Measurements from ENCODE around the gene CBLIF. TPM values are rescaled to one million over a fixed set of nuclear protein-coding genes. Genes with fewer than 3 reads are reported as not detected.

Gene CBLIF
- total and polyA plus RNA-seq, 2 of the 13 experiments (the other 11 are each of a cell fraction or from before 2014, with no cell fraction given): not detected

DNA sequence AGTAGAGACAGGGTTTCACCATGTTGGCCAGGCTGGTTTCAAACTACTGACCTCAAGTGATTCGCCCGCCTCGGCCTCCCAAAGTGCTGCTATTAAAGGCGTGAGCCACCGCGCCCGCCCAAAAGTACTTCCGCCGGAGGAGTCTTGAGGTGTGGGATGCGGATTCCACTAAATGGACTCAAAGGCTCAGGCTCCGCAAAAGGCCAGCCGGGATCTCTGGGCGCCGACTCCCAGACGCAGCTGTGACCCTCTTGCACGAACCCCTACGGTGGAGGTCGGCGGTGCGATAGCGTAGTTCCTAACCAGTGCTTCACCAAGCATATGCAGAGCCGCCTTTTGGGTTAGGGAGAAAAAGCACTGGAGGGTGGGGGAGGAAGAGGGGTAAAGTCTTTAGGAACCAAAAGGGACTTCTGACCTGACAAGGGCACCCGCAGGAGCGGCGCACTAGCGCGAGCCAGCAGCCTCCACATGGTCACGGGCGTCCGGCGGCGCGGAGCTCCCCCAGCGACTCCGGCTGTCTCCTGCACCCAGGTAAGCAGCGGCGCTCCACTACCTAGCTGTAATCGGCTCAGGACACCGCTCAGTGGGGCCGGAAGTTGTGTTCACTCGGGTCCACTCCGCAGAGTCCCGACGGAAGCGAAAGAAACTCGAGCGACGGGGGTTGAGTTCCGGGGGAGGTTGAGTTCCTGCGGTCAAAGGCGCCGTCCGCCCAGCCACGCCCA, 34.9 kb downstream of the CBLIF start, which contains the start of gene MRPL16 (continued):
- TF ChIP-seq AFF4 (CRISPR knock-in tag; IDR thresholded peaks at IDR 0.05): no peak
- TF ChIP-seq, protein P1, sequence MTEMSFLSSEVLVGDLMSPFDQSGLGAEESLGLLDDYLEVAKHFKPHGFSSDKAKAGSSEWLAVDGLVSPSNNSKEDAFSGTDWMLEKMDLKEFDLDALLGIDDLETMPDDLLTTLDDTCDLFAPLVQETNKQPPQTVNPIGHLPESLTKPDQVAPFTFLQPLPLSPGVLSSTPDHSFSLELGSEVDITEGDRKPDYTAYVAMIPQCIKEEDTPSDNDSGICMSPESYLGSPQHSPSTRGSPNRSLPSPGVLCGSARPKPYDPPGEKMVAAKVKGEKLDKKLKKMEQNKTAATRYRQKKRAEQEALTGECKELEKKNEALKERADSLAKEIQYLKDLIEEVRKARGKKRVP (CRISPR knock-in tag; IDR thresholded peaks at IDR 0.05): 0 out of 4 replicates have a peak, but pooled peaks of 1 of the 2 experiments have one; percentile 49
- TF ChIP-seq PCBP1 (IDR thresholded peaks at IDR 0.05; ENCODE audit: borderline replicate concordance, low read depth, low read length): no peak
- TF ChIP-seq CBX5 (CRISPR knock-in tag; IDR thresholded peaks at IDR 0.05; ENCODE audit: borderline replicate concordance): peak; percentile 97; the same call in 1 of the 2 replicates
- TF ChIP-seq MTERF4 (CRISPR knock-in tag; IDR thresholded peaks at IDR 0.05): no peak
- no peak for TF ChIP-seq SCMH1 (CRISPR knock-in tag; IDR thresholded peaks at IDR 0.05; ENCODE audit: borderline replicate concordance)
- no peak for TF ChIP-seq ZNF367 (CRISPR knock-in tag; IDR thresholded peaks at IDR 0.05; ENCODE audit: borderline replicate concordance)
- TF ChIP-seq HOXA3 (CRISPR knock-in tag; IDR thresholded peaks at IDR 0.05): peak; percentile 85
- peak; percentile 97 for TF ChIP-seq XRCC5 (optimal IDR thresholded peaks at IDR 0.05; ENCODE audit: low read length)
- peak; percentile 52 for TF ChIP-seq ARID5B (CRISPR knock-in tag; IDR thresholded peaks at IDR 0.05)
- TF ChIP-seq POLR2AphosphoS2 (IDR thresholded peaks at IDR 0.05; ENCODE audit: low read depth, low read length): no peak
- TF ChIP-seq ZFP90 (CRISPR knock-in tag; IDR thresholded peaks at IDR 0.05; ENCODE audit: borderline replicate concordance): no peak
- peak; percentile 91 for TF ChIP-seq IRF2 (CRISPR knock-in tag; IDR thresholded peaks at IDR 0.05)
- TF ChIP-seq ZSCAN22 (CRISPR knock-in tag; IDR thresholded peaks at IDR 0.05): no peak
- peak; percentile 31; the same call in 1 of the 2 replicates for TF ChIP-seq ZNF441 (CRISPR knock-in tag; IDR thresholded peaks at IDR 0.05; ENCODE audit: borderline replicate concordance)
- TF ChIP-seq ZNF616 (CRISPR knock-in tag; IDR thresholded peaks at IDR 0.05; ENCODE audit: low read depth): peak; percentile 89
- TF ChIP-seq TBP (CRISPR knock-in tag; IDR thresholded peaks at IDR 0.05): no peak
- peak; percentile 85; the same call in 1 of the 2 replicates for TF ChIP-seq TSC22D2 (CRISPR knock-in tag; IDR thresholded peaks at IDR 0.05; ENCODE audit: borderline replicate concordance)
